ENCODE measurements around the gene RRBP1.
A peak's percentile ranks its signal among the peaks of the same experiment; 100 is the strongest.

Gene RRBP1

GRCh38 chr20:17601957-17602356, 80.1 kb downstream of the RRBP1 start:
- DNase-seq = no peak

GRCh38 chr20:17598013-17598550, 84.0 kb downstream of the RRBP1 start:
- DNase-seq = no peak

- DNase-seq = no peak
Measured at GRCh38 chr20:17595856-17596255, 86.2 kb downstream of the RRBP1 start.

- no peak for DNase-seq
Measured at GRCh38 chr20:17594443-17594842, 87.6 kb downstream of the RRBP1 start.

GRCh38 chr20:17593902-17594301, 88.1 kb downstream of the RRBP1 start:
- DNase-seq = no peak

GRCh38 chr20:17590245-17590644, 91.8 kb downstream of the RRBP1 start:
- no peak for DNase-seq

GRCh38 chr20:17589161-17589834, 92.7 kb downstream of the RRBP1 start:
- DNase-seq = no peak

- no peak for DNase-seq
Measured at GRCh38 chr20:17587824-17588223, 94.2 kb downstream of the RRBP1 start.

GRCh38 chr20:17587148-17587547, 94.9 kb downstream of the RRBP1 start:
- DNase-seq = no peak

- DNase-seq = no peak
Measured at GRCh38 chr20:17586250-17586649, 95.8 kb downstream of the RRBP1 start.

GRCh38 chr20:17584689-17585088, 97.4 kb downstream of the RRBP1 start:
- DNase-seq = no peak

- no peak for DNase-seq
Measured at GRCh38 chr20:17583126-17583525, 98.9 kb downstream of the RRBP1 start.

- DNase-seq = no peak
Measured at GRCh38 chr20:17580895-17581294, 101.1 kb downstream of the RRBP1 start.

GRCh38 chr20:17579369-17580039, 102.5 kb downstream of the RRBP1 start:
- no peak for DNase-seq

GRCh38 chr20:17576215-17576614, 105.8 kb downstream of the RRBP1 start:
- DNase-seq = no peak

- no peak for DNase-seq
Measured at GRCh38 chr20:17573463-17573862, 108.6 kb downstream of the RRBP1 start.

GRCh38 chr20:17572034-17572638, 109.9 kb downstream of the RRBP1 start:
- DNase-seq = no peak

- DNase-seq = peak in 1 of 2 donors; percentile 13
Measured at GRCh38 chr20:17571153-17571527, 110.9 kb downstream of the RRBP1 start.

GRCh38 chr20:17570347-17571152, 111.5 kb downstream of the RRBP1 start:
- peak; percentile 14 to 19 for DNase-seq

GRCh38 chr20:17569616-17570346, 112.3 kb downstream of the RRBP1 start, which contains the start of gene DSTN:
Gene DSTN (plus strand): TSS chr20:17570075. CDS start chr20:17570209, 134 bp downstream.
- peak; percentile 88 to 89 for DNase-seq

GRCh38 chr20:17568972-17569521, 113.0 kb downstream of the RRBP1 start:
- peak in 1 of 2 donors; percentile 0 for DNase-seq

Data from CD4-positive, alpha-beta T cell treated with Interleukin-1 beta for 1 hour (primary cell).